Gastrocnemius medialis (tissue), 4 donors: Measurements from ENCODE around the gene TMEM176A. TPM values are rescaled to one million over a fixed set of nuclear protein-coding genes. Genes with fewer than 3 reads are reported as not detected.

ENCODE experiments used
- ATAC-seq, 2 donors: fragments of 150-250 bp; one replicate each; pipeline ENCODE4 v1.9.1; 2016
- DNase-seq, 2 donors: peaks; one replicate each; pipeline ENCODE4 v3.0.0-alpha.2; 2019
- H3K27ac ChIP-seq, 4 donors: fragments of 200-600 bp; sonication (generic); 1 replicate in 1 of 4; 2 replicates in 3 of 4; pipeline ENCODE4 v1.5.1; 2016 to 2018; ENCODE audit warnings: mild to moderate bottlenecking in 2 of 4, moderate library complexity in 1 of 4
- H3K27me3 ChIP-seq, 3 donors: fragments of 200-600 bp; sonication (generic) in 2 of 3; 1 replicate in 1 of 3; 2 replicates in 2 of 3; pipeline versions ENCODE4 v1.5.1 to v1.6.0; 2016 to 2019; ENCODE audit warnings: mild to moderate bottlenecking in 1 of 3, moderate library complexity in 1 of 3
- H3K36me3 ChIP-seq, 2 donors: fragments of 200-600 bp; sonication (generic) in 1 of 2; one replicate each; pipeline ENCODE4 v1.5.1; 2017 to 2018
- H3K4me1 ChIP-seq, 2 donors: fragments of 200-600 bp; sonication (generic) in 1 of 2; one replicate each; pipeline ENCODE4 v1.5.1; 2016 to 2017; ENCODE audit warnings: mild to moderate bottlenecking in 2 of 2
- H3K4me3 ChIP-seq, 4 donors: fragments of 200-600 bp; sonication (generic) in 3 of 4; 1 replicate in 1 of 4; 2 replicates in 3 of 4; pipeline ENCODE4 v1.5.1; 2016 to 2019; ENCODE audit warnings: mild to moderate bottlenecking in 2 of 4
- H3K9me3 ChIP-seq, 3 donors: fragments of 200-600 bp; sonication (generic) in 2 of 3; 1 replicate in 1 of 3; 2 replicates in 2 of 3; pipeline ENCODE4 v1.5.1; 2016 to 2019
- POLR2A ChIP-seq, 2 donors: fragments of 450-650 bp; IDR thresholded peaks; one replicate each; pipeline ENCODE4 v1.6.1; 2017; ENCODE audit warnings: antibody characterized with exemption in 2 of 2, mild to moderate bottlenecking in 2 of 2, moderate library complexity in 2 of 2
- in situ Hi-C, 4 donors: fragments of 200-750 bp; cut with MboI; loops; one replicate each; pipeline versions ENCODE4 v1.15.0 to v1.8.0; 2017; ENCODE audit warnings: low sequenced_read_pairs in 4 of 4
- intact Hi-C: fragments of 100-400 bp; cut with DNase I; formaldehyde crosslinking; loops from one replicate; pipeline ENCODE4 v1.15.1; 2023; ENCODE audit warnings: low total_unique reads
- total RNA-seq, 4 donors: library from RNA; depleted of rRNA; stranded (reverse); fragments of >200 nt; gene quantifications; one replicate each; pipeline versions ENCODE4 v1.1.0 to v1.2.3, GENCODE V29; 2016
- TF ChIP-seq, protein P1 (sequence below), 5 experiments: fragments of 450-650 bp in 3 of 5; fragments of 200-600 bp in 2 of 5; sonication (generic) in 2 of 5; IDR thresholded peaks in 4 of 5; conservative IDR thresholded peaks in 1 of 5; 1 replicate in 4 of 5; 2 replicates in 1 of 5; pipeline ENCODE4 v1.5.1; 2016 to 2019; ENCODE audit warnings: antibody characterized with exemption in 5 of 5, mild to moderate bottlenecking in 3 of 5, moderate library complexity in 3 of 5

Gene TMEM176A
- total RNA-seq, 4 donors from 2014 or later, result 5.2 to 12.9 (median 8.9) TPM

DNA sequence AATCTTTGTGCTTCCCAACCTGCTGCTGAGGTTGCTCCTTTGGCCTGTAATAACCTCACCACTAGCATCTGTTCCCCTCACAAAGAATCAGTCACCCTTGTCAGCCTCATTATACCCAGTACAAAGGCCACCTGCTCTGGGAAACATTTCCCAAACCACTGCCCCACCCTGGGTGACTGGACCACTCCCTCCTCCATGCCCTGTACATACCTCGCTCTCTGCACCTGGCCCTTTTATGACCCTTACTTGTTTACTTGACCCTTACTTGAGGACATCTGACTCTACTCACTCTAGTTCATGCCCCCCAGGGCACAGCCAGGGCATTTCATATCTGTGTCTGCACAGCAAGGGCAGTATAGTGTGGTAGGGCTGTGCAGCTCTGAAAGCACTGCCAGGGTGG, 30.4 kb downstream of the TMEM176A start:
- no peaks in the 10 kb centered on the region for H3K27me3 ChIP-seq
- no peaks in the 10 kb centered on the region for H3K9me3 ChIP-seq
- no peak for TF ChIP-seq POLR2A (IDR thresholded peaks at IDR 0.05)
- TF ChIP-seq, protein P1, sequence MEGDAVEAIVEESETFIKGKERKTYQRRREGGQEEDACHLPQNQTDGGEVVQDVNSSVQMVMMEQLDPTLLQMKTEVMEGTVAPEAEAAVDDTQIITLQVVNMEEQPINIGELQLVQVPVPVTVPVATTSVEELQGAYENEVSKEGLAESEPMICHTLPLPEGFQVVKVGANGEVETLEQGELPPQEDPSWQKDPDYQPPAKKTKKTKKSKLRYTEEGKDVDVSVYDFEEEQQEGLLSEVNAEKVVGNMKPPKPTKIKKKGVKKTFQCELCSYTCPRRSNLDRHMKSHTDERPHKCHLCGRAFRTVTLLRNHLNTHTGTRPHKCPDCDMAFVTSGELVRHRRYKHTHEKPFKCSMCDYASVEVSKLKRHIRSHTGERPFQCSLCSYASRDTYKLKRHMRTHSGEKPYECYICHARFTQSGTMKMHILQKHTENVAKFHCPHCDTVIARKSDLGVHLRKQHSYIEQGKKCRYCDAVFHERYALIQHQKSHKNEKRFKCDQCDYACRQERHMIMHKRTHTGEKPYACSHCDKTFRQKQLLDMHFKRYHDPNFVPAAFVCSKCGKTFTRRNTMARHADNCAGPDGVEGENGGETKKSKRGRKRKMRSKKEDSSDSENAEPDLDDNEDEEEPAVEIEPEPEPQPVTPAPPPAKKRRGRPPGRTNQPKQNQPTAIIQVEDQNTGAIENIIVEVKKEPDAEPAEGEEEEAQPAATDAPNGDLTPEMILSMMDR (IDR thresholded peaks at IDR 0.05 in 4 of 5, conservative IDR thresholded peaks at IDR 0.05 in 1 of 5), result no peak
- ATAC-seq (no peak), DNase-seq (no peak)
- H3K4me3 ChIP-seq, result no peak overlapping the region
- intact Hi-C loops, result no loop called here
- in situ Hi-C loops, result no loop called here
- no peak overlapping the region for H3K27ac ChIP-seq
- H3K4me1 ChIP-seq, result no peaks in the 10 kb centered on the region
- H3K36me3 ChIP-seq, result no peaks in the 10 kb centered on the region

GRCh38 chr7:150831851-150832250, 31.3 kb downstream of the TMEM176A start:
- in situ Hi-C loops (no loop called here), intact Hi-C loops (no loop called here)
- no peaks in the 10 kb centered on the region for H3K27me3 ChIP-seq
- TF ChIP-seq POLR2A (IDR thresholded peaks at IDR 0.05), result no peak
- TF ChIP-seq, protein P1 (IDR thresholded peaks at IDR 0.05 in 4 of 5, conservative IDR thresholded peaks at IDR 0.05 in 1 of 5), result no peak
- H3K9me3 ChIP-seq, result no peaks in the 10 kb centered on the region
- no peak overlapping the region for H3K27ac ChIP-seq
- H3K36me3 ChIP-seq, result no peaks in the 10 kb centered on the region
- DNase-seq (no peak), ATAC-seq (no peak)
- H3K4me3 ChIP-seq, result no peak overlapping the region
- H3K4me1 ChIP-seq, result no peaks in the 10 kb centered on the region

- no peak for DNase-seq
- H3K9me3 ChIP-seq, result no peaks in the 10 kb centered on the region
- no peaks in the 10 kb centered on the region for H3K27me3 ChIP-seq
- in situ Hi-C loops, result no loop called here
- intact Hi-C loops, result no loop called here
- H3K27ac ChIP-seq, result no peak overlapping the region
- H3K4me1 ChIP-seq, result no peaks in the 10 kb centered on the region
- H3K36me3 ChIP-seq, result no peaks in the 10 kb centered on the region
- TF ChIP-seq, protein P1 (IDR thresholded peaks at IDR 0.05 in 4 of 5, conservative IDR thresholded peaks at IDR 0.05 in 1 of 5), result no peak
- TF ChIP-seq POLR2A (IDR thresholded peaks at IDR 0.05), result no peak
- no peak for ATAC-seq
- no peak overlapping the region for H3K4me3 ChIP-seq
Measured at GRCh38 chr7:150835019-150835418, 34.5 kb downstream of the TMEM176A start.

GRCh38 chr7:150835702-150836280, 35.2 kb downstream of the TMEM176A start:
- Histone ChIP-seq H3K9me3 (no peaks in the 10 kb centered on the region), H3K27me3 (no peaks in the 10 kb centered on the region), H3K4me1 (no peaks in the 10 kb centered on the region), H3K36me3 (no peaks in the 10 kb centered on the region), H3K4me3 (no peak overlapping the region), H3K27ac (no peak overlapping the region)
- no peak for TF ChIP-seq POLR2A (IDR thresholded peaks at IDR 0.05)
- TF ChIP-seq, protein P1 (IDR thresholded peaks at IDR 0.05 in 4 of 5, conservative IDR thresholded peaks at IDR 0.05 in 1 of 5), result no peak
- DNase-seq (no peak), ATAC-seq (no peak)
- in situ Hi-C loops, result no loop called here
- intact Hi-C loops, result no loop called here
